HFF-Myc (cell line): ENCODE results near the gene NNT.
A peak's percentile ranks its signal among the peaks of the same experiment; 100 is the strongest.

Source experiments
- DNase-seq: peaks from one replicate; pipeline ENCODE4 v3.0.0-alpha.2; 2011; ENCODE audit warnings: low read depth; ENCODE audit errors: extremely low read depth
- H3K4me3 ChIP-seq: replicated peaks from 2 replicates; pipeline ENCODE4 v1.5.1; 2011; ENCODE audit warnings: low read depth, mild to moderate bottlenecking, control low read depth, low read length
- TF ChIP-seq, protein P1 (sequence below): IDR thresholded peaks from 2 replicates; pipeline ENCODE4 v1.5.1; 2012; ENCODE audit warnings: mild to moderate bottlenecking, low read depth, low read length, control low read depth; ENCODE audit errors: missing control alignments

NNT gene

DNA sequence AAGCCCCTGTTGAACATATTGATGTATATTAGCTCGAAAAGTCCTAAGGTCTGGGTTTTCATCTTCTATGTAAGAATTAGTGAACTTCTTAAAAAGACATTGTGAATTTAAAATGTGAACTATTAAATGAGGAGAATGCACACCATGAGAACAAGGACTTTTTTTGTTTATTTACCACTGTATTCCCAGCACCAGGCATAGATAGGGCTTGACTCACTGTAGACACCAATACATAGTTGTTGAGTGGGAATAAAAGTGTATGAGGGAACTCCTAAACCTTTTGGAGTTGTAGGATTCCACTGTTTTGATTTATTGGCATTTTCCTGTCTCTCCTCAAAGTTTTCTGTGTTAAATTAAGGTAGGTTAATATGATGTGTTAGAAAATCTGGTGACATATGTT lies 40.3 kb downstream of the NNT start:
- H3K4me3 ChIP-seq = no peak overlapping the region
- no peak for DNase-seq
- TF ChIP-seq, protein P1, sequence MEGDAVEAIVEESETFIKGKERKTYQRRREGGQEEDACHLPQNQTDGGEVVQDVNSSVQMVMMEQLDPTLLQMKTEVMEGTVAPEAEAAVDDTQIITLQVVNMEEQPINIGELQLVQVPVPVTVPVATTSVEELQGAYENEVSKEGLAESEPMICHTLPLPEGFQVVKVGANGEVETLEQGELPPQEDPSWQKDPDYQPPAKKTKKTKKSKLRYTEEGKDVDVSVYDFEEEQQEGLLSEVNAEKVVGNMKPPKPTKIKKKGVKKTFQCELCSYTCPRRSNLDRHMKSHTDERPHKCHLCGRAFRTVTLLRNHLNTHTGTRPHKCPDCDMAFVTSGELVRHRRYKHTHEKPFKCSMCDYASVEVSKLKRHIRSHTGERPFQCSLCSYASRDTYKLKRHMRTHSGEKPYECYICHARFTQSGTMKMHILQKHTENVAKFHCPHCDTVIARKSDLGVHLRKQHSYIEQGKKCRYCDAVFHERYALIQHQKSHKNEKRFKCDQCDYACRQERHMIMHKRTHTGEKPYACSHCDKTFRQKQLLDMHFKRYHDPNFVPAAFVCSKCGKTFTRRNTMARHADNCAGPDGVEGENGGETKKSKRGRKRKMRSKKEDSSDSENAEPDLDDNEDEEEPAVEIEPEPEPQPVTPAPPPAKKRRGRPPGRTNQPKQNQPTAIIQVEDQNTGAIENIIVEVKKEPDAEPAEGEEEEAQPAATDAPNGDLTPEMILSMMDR = no peak

GRCh38 chr5:43643750-43644149 lies 40.8 kb downstream of the NNT start:
- TF ChIP-seq, protein P1 = no peak
- no peak overlapping the region for H3K4me3 ChIP-seq
- no peak for DNase-seq

- TF ChIP-seq, protein P1 = peak; percentile 9
- no peak overlapping the region for H3K4me3 ChIP-seq
- no peak for DNase-seq
These were observed 44.0 kb downstream of the NNT start for GRCh38 chr5:43646992-43647391.

- H3K4me3 ChIP-seq = no peak overlapping the region
- no peak for DNase-seq
- TF ChIP-seq, protein P1 = no peak
These were observed 44.8 kb downstream of the NNT start for GRCh38 chr5:43647789-43648188.

DNA sequence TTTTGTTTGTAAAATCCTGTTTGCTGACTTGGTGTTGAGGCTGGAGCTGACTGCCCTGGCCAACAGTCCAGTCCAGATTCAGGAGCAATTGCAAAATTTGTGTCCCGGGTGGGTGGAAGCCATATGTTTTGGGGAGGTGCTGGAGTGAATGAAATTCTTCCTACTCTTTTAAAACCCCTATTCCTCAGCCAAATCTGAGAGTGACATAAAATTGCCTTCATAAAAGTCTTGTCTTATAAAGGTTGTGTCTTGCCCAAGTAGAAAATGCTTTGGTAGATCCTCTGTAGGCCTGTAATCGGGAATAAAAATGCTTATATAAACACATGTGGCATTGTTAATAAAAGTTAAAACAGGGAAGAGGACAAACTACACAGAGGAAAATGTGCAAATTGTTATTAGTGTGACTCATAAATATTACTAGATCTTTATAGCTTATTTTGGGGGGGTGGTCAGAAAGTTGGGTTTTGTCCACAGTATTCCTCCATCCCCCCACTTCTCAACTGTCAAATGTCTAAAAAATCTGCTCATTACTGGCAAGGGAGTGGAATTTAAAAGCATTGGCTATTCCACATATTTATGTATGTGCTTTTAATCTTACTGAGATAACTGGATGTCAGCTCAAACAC lies 45.6 kb downstream of the NNT start:
- TF ChIP-seq, protein P1 = no peak
- DNase-seq = peak; percentile 52
- no peak overlapping the region for H3K4me3 ChIP-seq

- DNase-seq = no peak
- TF ChIP-seq, protein P1 = no peak
- no peak overlapping the region for H3K4me3 ChIP-seq
These were observed 46.3 kb downstream of the NNT start for GRCh38 chr5:43649256-43649655.
